GM19455 (cell line): ENCODE results near the gene RNF166.
"Not testable (repeated sequence)": the region's sequence is repeated elsewhere in the genome, so short reads cannot be mapped to it uniquely, and the experiment has no call there.

ENCODE experiments used
- ATAC-seq: cut with Tn5 transposase; IDR thresholded peaks from one replicate; pipeline ENCODE4 v1.9.1; 2021; ENCODE audit not compliant: unreplicated experiment

The RNF166 gene

GRCh38 chr16:88678224-88678979 lies 27.8 kb downstream of the RNF166 start:
- no peak for ATAC-seq

- no peak for ATAC-seq
These were observed 28.5 kb downstream of the RNF166 start for GRCh38 chr16:88677721-88678120.

GRCh38 chr16:88676502-88677242 lies 29.5 kb downstream of the RNF166 start:
- no peak for ATAC-seq

GRCh38 chr16:88673716-88674379 lies 32.4 kb downstream of the RNF166 start:
- no peak for ATAC-seq

- ATAC-seq = no peak
These were observed 33.4 kb downstream of the RNF166 start for GRCh38 chr16:88672776-88673175.

- ATAC-seq = no peak
These were observed 34.4 kb downstream of the RNF166 start for GRCh38 chr16:88671806-88672205.

GRCh38 chr16:88669980-88670379 lies 36.2 kb downstream of the RNF166 start:
- ATAC-seq = no peak

- ATAC-seq = not testable (repeated sequence)
These were observed 36.7 kb downstream of the RNF166 start for GRCh38 chr16:88669493-88669892.

GRCh38 chr16:88667461-88667860 lies 38.7 kb downstream of the RNF166 start:
- no peak for ATAC-seq

GRCh38 chr16:88665570-88665969 lies 40.6 kb downstream of the RNF166 start:
- no peak for ATAC-seq

- no peak for ATAC-seq
These were observed 41.1 kb downstream of the RNF166 start for GRCh38 chr16:88665148-88665547.

GRCh38 chr16:88662843-88663606 lies 43.2 kb downstream of the RNF166 start, which contains the start of gene MVD:
MVD (minus strand) TSS chr16:88663091; CDS start chr16:88663080, 11 bp downstream.
- ATAC-seq = peak; percentile 94

- ATAC-seq = peak; percentile 6
These were observed 43.9 kb downstream of the RNF166 start for GRCh38 chr16:88662222-88662842.

GRCh38 chr16:88661468-88661867 lies 44.7 kb downstream of the RNF166 start:
- ATAC-seq = no peak

- ATAC-seq = no peak
These were observed 47.0 kb downstream of the RNF166 start for GRCh38 chr16:88659160-88659559.

- no peak for ATAC-seq
These were observed 47.5 kb downstream of the RNF166 start for GRCh38 chr16:88658714-88659113.

- ATAC-seq = no peak
These were observed 48.8 kb downstream of the RNF166 start for GRCh38 chr16:88657371-88657770.

GRCh38 chr16:88656291-88656980 lies 49.8 kb downstream of the RNF166 start:
- ATAC-seq = no peak

GRCh38 chr16:88655733-88656281 lies 50.4 kb downstream of the RNF166 start:
- ATAC-seq = no peak
